ENCODE data around the gene SPOP.

DNA sequence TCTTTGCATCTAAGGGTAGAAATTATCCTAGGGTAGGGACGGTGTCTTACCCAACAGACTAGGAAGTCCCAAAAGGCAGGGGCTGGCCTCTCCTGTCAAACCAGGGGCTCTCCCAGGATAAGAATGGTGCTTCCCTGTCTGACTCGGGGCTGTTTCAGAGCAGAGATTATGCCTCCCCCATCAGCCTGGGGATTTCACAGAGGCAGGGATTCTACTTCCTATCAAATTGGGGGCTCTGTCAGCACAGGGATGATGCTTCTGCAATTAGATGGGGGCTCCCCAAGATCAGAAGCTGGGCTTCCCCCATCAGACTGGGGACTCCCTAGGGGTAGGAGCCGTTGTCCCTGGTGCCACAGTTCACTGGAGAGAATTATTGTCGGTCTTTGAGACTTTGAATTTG lies 99.9 kb downstream of the SPOP start:
- TF ChIP-seq, protein P1, sequence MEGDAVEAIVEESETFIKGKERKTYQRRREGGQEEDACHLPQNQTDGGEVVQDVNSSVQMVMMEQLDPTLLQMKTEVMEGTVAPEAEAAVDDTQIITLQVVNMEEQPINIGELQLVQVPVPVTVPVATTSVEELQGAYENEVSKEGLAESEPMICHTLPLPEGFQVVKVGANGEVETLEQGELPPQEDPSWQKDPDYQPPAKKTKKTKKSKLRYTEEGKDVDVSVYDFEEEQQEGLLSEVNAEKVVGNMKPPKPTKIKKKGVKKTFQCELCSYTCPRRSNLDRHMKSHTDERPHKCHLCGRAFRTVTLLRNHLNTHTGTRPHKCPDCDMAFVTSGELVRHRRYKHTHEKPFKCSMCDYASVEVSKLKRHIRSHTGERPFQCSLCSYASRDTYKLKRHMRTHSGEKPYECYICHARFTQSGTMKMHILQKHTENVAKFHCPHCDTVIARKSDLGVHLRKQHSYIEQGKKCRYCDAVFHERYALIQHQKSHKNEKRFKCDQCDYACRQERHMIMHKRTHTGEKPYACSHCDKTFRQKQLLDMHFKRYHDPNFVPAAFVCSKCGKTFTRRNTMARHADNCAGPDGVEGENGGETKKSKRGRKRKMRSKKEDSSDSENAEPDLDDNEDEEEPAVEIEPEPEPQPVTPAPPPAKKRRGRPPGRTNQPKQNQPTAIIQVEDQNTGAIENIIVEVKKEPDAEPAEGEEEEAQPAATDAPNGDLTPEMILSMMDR (conservative IDR thresholded peaks at IDR 0.05 in 1 of 2, IDR thresholded peaks at IDR 0.05 in 1 of 2; ENCODE audit: low read depth in 1 of 2, low read length in 2 of 2), result no peak
- TF ChIP-seq EZH2 (IDR thresholded peaks at IDR 0.05; ENCODE audit: low read length, missing control alignments), result no peak
